DMS 273 (cell line): ENCODE results near the gene SLX9.

Experiments
- DNase-seq: peaks from one replicate; lab custom pipeline; 2025; ENCODE audit not compliant: unreplicated experiment; lab: John Stamatoyannopoulos, UW

The SLX9 gene

GRCh38 chr21:44999428-44999971 lies 59.7 kb downstream of the SLX9 start:
- DNase-seq: no peak

DNA sequence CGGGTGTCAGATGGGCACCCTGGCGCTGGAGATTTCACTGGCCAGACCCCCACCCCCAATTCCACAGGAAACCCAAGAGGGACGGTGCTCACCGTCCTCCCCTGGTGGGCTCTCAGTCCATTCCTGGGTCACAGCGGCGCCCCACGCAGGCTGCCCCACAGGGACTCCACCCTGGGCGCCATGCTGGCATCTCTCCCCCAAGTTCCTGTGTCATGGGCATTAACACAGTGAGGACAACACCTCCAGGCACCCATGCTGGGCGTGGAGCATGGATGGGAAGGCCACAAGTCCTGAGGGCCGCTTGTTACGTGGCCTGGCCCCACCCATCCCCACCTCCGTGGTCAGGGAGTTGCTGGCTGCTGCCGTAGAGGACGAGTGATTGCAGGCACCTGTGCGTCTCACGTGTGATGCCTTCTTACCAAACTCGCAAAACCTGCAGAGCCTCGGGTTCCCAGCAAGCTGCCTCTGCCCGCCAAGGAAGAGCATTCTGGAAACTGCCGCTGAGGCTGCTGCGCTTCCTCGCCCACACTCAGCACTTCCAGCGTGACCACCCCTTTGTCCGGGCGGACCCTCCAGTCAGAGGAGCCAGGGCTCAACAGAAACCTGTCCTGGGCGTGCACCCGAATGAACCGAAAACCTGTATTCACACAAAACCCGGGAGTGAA lies 60.3 kb downstream of the SLX9 start:
- DNase-seq: no peak

DNA sequence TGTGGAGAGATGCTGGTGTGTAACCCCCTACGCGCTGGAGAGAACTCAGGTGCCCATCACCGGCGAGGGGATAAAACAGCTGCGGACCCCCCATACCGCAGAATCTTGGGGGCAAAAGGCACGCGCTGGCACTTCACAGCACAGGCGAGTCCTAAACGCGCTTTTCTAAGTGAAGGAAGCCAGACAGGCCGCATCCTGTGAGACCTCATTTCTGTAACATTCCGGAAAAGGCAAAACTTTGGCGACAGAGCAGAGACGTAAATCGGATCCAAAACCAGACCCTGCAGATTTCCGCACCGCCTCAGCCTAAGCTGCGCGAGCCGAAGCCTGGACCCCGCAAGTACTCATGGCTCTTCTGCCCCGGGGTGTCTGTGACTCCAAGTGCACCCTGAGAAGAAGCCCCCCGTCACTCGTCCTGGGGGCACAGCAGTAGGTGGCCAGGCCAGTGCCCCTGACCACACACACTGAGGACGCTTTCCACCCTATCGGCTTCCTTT lies 60.9 kb downstream of the SLX9 start:
- no peak for DNase-seq

DNA sequence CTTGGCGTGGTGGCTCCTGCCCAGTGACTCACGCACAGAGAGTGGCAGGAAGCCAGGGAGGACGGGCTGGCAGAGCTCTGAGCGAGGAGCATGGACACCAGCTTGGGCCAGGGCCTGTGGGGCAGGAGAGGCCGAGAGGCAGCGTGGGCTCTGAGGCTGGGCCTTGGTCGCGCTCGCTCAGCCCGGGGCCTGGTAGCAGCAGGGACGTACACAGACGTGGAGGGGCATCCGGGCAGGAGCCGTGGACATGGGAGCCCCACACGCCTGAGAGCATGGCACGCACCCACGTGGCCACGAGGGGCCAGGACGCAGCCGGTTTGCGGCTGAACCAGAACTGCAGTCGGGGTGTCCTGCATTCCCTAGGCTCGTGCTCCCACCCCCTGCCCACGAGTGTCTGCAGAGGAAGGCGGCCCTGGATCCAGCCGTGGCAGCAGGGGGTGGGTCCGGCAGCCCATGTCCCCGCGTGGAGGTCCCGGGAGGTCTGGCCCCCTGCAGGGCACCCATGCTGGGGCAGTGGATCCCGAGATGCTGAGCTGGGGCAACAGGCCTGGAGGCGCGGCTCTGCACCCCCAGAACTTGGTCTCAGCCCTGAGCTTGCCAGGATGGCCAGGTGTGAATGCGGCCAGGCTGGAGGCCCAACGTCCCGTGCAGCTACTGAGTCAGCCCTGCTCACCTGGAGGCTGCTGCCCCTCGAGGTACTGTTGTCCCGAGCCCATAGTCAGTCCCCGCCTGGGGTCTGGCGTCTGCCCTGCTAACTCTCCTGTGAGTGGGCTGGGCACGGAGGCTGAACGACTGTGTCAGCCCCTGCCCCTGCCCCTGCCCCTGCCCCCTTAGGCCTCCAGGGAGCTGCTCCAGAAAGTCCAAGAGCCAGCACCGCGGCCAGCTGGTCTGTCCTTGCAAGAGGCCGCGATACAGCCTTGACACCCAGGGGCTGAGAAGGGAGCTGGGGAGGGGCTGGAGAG lies 61.6 kb downstream of the SLX9 start:
- DNase-seq: no peak

- DNase-seq: no peak
Observed at GRCh38 chr21:45002381-45003204, 62.8 kb downstream of the SLX9 start.

- DNase-seq: no peak
Observed at GRCh38 chr21:45003331-45004058, 63.7 kb downstream of the SLX9 start.

GRCh38 chr21:45004059-45004422 lies 64.2 kb downstream of the SLX9 start:
- DNase-seq: no peak

DNA sequence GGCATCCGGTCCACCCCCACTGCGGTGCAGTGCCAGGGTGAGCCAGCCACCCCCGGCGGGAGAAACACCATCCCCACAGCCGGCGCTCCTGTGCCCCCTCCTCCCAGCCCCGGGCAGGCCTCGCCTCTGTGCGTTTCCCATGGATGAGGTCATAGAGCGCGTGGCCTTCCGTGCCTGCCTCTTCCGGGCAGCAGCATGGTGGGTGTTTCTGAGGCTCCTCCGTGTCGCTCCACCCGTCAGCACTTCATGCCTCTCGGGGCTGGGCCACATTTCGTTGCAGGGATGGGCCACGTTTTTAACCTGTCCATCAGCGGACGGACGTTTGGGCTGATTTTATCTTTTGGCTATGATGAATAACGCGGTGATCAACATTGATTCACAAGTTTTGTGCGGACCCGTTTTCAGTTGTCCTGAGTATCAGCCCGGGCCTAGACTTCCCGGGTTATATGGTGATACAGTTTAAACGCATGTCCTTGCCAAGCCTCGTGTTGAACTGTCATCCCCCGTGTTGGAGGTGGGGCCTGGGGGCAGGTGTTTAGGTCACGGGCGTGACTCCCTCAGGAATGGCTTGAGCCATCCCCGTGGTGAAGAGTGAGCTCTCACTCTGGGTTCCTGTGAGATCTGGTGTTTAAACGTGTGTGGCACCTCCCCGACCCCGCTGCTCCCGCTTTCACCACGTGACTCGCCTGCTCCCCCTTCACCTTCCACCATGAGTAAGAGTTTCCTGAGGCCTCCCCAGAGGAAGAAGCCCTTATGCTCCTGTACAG lies 64.8 kb downstream of the SLX9 start:
- no peak for DNase-seq

- no peak for DNase-seq
Observed at GRCh38 chr21:45006536-45007095, 66.8 kb downstream of the SLX9 start.

DNA sequence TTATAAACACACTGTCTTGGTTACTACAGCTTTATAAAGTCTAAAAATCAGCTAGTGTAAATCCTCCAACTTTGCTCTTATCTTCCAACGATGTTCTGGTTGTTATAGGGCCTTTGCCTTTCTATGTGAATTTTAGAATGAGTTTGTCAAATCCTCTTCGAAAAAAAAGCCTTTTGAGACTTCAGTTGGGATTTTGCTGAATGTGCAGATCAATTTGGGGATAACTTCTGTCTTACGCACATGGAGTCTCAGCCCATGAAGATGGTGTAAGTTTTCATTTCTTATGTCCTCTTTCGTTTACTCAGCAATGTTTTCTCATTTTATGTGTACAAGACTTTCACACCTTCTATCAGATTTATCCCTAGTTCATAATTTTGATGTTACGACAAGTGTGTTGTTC lies 69.8 kb downstream of the SLX9 start:
- no peak for DNase-seq

DNA sequence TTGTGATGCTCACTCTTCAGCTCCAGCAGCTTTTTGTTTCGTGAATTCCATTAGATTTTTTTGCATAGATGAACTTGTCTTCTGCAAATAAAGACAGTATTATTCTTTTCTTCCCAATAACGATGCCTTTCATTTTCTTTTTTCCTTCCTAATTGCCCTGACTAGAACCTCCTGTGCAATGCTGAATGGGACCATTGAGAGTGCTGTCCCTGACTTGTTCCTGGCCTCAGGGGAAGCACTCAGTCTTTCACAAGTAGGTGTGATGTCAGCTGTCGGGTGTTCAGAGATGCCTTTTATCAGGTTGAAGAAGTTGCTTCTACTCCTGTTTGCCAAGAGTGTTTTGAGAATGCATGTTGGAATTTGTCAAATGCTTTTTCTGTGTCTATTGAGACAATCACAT lies 70.3 kb downstream of the SLX9 start:
- DNase-seq: no peak

GRCh38 chr21:45010860-45011259 lies 71.0 kb downstream of the SLX9 start:
- no peak for DNase-seq

GRCh38 chr21:45011426-45011825 lies 71.6 kb downstream of the SLX9 start:
- DNase-seq: no peak

- DNase-seq: no peak
Observed at GRCh38 chr21:45011911-45012661, 72.3 kb downstream of the SLX9 start.

GRCh38 chr21:45012662-45013259 lies 72.9 kb downstream of the SLX9 start:
- no peak for DNase-seq

GRCh38 chr21:45013260-45013841 lies 73.5 kb downstream of the SLX9 start:
- DNase-seq: no peak

DNA sequence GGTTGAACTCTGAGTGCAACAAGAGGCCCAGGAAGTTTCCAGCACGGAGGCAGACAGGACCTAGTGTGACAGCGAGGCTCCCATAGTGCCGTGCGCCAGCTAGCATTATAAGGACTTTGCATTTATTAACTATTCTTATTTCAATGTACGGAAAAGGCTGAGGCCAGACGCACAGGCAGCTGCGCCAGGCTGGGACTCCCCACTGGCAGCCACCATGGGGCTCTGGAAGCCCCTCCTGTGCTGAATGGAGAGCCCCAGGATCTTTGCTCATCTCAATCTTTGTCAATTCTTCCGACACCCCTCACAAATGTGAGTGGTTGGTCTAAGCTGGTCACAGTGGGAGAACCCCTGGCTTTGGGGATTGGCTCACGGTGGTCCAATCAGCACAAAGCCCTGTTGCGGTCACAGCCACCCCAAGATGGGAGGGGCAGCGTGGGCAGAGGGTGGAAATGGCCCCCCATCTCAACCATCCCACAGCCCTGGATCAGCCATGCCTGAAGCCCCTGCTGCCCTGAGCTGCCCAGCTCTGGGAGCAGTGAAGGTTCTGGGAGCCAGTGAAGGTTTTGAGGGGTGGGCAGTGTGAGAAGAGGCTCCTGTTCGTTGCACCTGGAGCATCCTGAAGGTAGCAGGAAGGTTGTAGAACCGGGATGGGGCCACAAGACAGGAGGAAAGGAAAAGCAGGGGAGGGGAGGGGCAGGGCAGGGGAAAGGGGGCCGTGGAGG lies 75.1 kb downstream of the SLX9 start:
- no peak for DNase-seq
